Trophoblast cell (in vitro differentiated cells and primary cell): ENCODE data around the gene FLYWCH1.

Source experiments
- DNase-seq, 2 donors: peaks; one replicate each; pipeline ENCODE4 v3.0.0-alpha.2; 2016
- H2AFZ ChIP-seq: 2 replicates; pipeline ENCODE4 v1.6.1; 2013; ENCODE audit warnings: low read length, moderate library complexity, mild to moderate bottlenecking; ENCODE audit not compliant: insufficient read depth, poor library complexity
- H2AK5ac ChIP-seq: 2 replicates; pipeline ENCODE4 v1.6.1; 2013; ENCODE audit warnings: mild to moderate bottlenecking, low read length
- H2BK120ac ChIP-seq: 2 replicates; pipeline ENCODE4 v1.6.1; 2013; ENCODE audit warnings: low read length, mild to moderate bottlenecking, moderate library complexity; ENCODE audit not compliant: insufficient read depth, poor library complexity
- H2BK12ac ChIP-seq: 2 replicates; pipeline ENCODE4 v1.6.1; 2013; ENCODE audit warnings: mild to moderate bottlenecking, low read length, moderate library complexity
- H2BK5ac ChIP-seq: 2 replicates; pipeline ENCODE4 v1.6.1; 2013; ENCODE audit warnings: low read length, low read depth, moderate library complexity, mild to moderate bottlenecking; ENCODE audit not compliant: poor library complexity
- H3K14ac ChIP-seq: 2 replicates; pipeline ENCODE4 v1.6.1; 2013; ENCODE audit warnings: mild to moderate bottlenecking, low read length
- H3K18ac ChIP-seq: 2 replicates; pipeline ENCODE4 v1.6.1; 2013; ENCODE audit warnings: mild to moderate bottlenecking, low read length
- H3K23ac ChIP-seq: 2 replicates; pipeline ENCODE4 v1.6.1; 2013; ENCODE audit warnings: low read length
- H3K27ac ChIP-seq: 2 replicates; pipeline ENCODE4 v1.5.1; 2013; ENCODE audit warnings: low read depth, mild to moderate bottlenecking, inconsistent platforms, low read length, moderate library complexity
- H3K27me3 ChIP-seq: 2 replicates; pipeline ENCODE4 v1.6.1; 2013; ENCODE audit warnings: inconsistent platforms, mild to moderate bottlenecking, low read length, moderate library complexity; ENCODE audit not compliant: insufficient read depth
- H3K36me3 ChIP-seq, 2 experiments: 1 replicate in 1 of 2; 2 replicates in 1 of 2; pipeline ENCODE4 v1.6.1; 2013; ENCODE audit warnings: low read length in 2 of 2, mild to moderate bottlenecking in 2 of 2, moderate library complexity in 1 of 2; ENCODE audit not compliant: insufficient read depth in 2 of 2, control insufficient read depth in 1 of 2
- H3K4ac ChIP-seq: 2 replicates; pipeline ENCODE4 v1.6.1; 2013; ENCODE audit warnings: low read depth, mild to moderate bottlenecking, low read length, moderate library complexity
- H3K4me1 ChIP-seq, 2 experiments: 1 replicate in 1 of 2; 2 replicates in 1 of 2; pipeline ENCODE4 v1.6.1; 2013; ENCODE audit warnings: low read length in 2 of 2, mild to moderate bottlenecking in 2 of 2, moderate library complexity in 1 of 2; ENCODE audit not compliant: insufficient read depth in 2 of 2, control insufficient read depth in 1 of 2
- H3K4me2 ChIP-seq: 2 replicates; pipeline ENCODE4 v1.6.1; 2013; ENCODE audit warnings: inconsistent platforms, mild to moderate bottlenecking, low read length, moderate library complexity
- H3K4me3 ChIP-seq: 2 replicates; pipeline ENCODE4 v1.5.1; 2013; ENCODE audit warnings: mild to moderate bottlenecking, low read depth, low read length, inconsistent platforms
- H3K79me1 ChIP-seq: one replicate; pipeline ENCODE4 v1.6.1; 2013; ENCODE audit warnings: low read length
- H3K79me2 ChIP-seq: 2 replicates; pipeline ENCODE4 v1.6.1; 2013; ENCODE audit warnings: low read length, mild to moderate bottlenecking; ENCODE audit not compliant: control insufficient read depth, insufficient read depth, poor library complexity
- H3K9ac ChIP-seq: 2 replicates; pipeline ENCODE4 v1.6.1; 2013; ENCODE audit warnings: mild to moderate bottlenecking, low read length
- H3K9me3 ChIP-seq: 2 replicates; pipeline ENCODE4 v1.6.1; 2013; ENCODE audit warnings: low read depth, mild to moderate bottlenecking, control low read depth, inconsistent platforms, low read length; ENCODE audit not compliant: insufficient read depth
- H4K12ac ChIP-seq: 2 replicates; pipeline ENCODE4 v1.6.1; 2013; ENCODE audit warnings: low read depth, mild to moderate bottlenecking, low read length, moderate library complexity
- H4K8ac ChIP-seq: 2 replicates; pipeline ENCODE4 v1.6.1; 2013; ENCODE audit warnings: low read depth, mild to moderate bottlenecking, low read length, moderate library complexity
- H4K91ac ChIP-seq: one replicate; pipeline ENCODE4 v1.6.1; 2013; ENCODE audit warnings: low read depth, mild to moderate bottlenecking, low read length, moderate library complexity
- WGBS: extraction: QIAGEN DNeasy Blood & Tissue Kit; methylation state at CpG from one replicate; pipeline ENCODE4 v1.1.7; 2013; ENCODE audit warnings: missing lambda C conversion rate; ENCODE audit not compliant: insufficient read length, insufficient coverage; ENCODE audit errors: extremely low coverage; 5-methylcytosine and 5-hydroxymethylcytosine counted together

FLYWCH1 gene

DNA sequence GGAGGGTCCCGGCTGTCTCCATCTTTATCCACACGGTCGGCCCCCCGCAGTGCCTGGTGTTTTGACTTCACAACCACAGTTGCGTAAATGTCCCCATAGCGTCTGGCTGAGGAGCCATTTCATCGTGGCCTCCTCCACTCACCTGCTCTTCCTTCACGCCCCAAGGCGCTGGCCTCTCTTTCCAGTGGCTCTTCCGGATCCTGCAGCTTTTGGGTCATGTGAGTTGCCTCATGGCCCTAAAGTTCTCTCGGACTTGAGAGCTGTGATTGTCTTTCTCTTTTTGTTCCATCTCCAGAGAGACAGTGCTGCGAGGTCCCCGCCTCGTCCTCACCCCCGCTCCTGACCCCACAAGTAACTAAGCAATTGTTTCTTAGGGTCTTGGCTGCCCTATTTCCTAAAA, 22.7 kb downstream of the FLYWCH1 start:
- DNase-seq, result no peak
- Histone ChIP-seq H2AK5ac (no peak overlapping the region), H3K27me3 (no peaks in the 10 kb centered on the region), H4K91ac (no peak overlapping the region), H3K79me2 (no peaks in the 10 kb centered on the region), H3K18ac (no peak overlapping the region), H2AFZ (no peak overlapping the region), H2BK5ac (no peak overlapping the region), H3K4ac (no peak overlapping the region), H3K27ac (no peak overlapping the region), H3K9me3 (no peaks in the 10 kb centered on the region), H3K79me1 (no peaks in the 10 kb centered on the region), H3K9ac (no peak overlapping the region), H4K12ac (no peak overlapping the region), H4K8ac (no peak overlapping the region), H3K23ac (no peak overlapping the region), H2BK12ac (no peak overlapping the region), H3K36me3 (peaks cover 43 to 54% of the 10 kb centered on the region in 2 experiments), H3K4me3 (no peak overlapping the region), H3K4me1 (no peaks in the 10 kb centered on the region), H3K4me2 (no peak overlapping the region), H2BK120ac (no peak overlapping the region), H3K14ac (no peak overlapping the region)
- no CpG with 5 or more reads among the region's 15 CpGs for WGBS

DNA sequence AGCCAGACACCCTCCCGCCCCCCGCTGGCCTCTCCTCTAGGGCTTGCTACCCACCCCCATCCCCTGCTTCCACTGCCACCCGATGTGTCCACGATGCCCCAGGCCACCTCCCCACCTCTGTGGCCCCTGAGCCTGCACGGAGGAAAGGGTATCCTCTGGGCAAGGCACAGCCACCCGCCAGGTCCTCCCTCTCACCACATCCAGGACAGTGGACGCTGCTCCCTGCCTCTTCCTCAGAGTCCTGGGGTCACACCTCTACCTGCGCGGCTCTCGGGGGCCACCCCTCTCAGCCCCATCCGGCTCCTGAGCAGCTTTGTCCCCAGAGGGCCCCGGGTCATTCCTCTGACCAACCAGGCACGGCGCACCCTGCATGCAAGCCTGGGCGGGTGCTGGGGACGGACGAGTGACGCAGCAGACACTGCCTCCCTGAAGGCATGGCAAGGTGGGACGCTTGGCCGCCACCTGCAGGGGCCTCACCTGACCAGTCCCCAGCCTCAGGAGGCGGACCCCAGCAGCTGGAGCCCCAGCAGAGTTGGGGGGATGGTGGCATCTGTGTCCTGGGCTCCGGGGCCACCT, 24.8 kb downstream of the FLYWCH1 start:
- H3K4me2 ChIP-seq, result no peak overlapping the region
- no peak overlapping the region for H3K23ac ChIP-seq
- H3K27ac ChIP-seq, result no peak overlapping the region
- H3K18ac ChIP-seq, result no peak overlapping the region
- H3K9me3 ChIP-seq, result no peaks in the 10 kb centered on the region
- no peak overlapping the region for H3K4me3 ChIP-seq
- WGBS, result no CpG with 5 or more reads among the region's 22 CpGs
- peaks cover 42 to 47% of the 10 kb centered on the region in 2 experiments for H3K36me3 ChIP-seq
- H3K4ac ChIP-seq, result no peak overlapping the region
- H3K14ac ChIP-seq, result no peak overlapping the region
- no peaks in the 10 kb centered on the region for H3K27me3 ChIP-seq
- no peak overlapping the region for H4K91ac ChIP-seq
- H4K8ac ChIP-seq, result no peak overlapping the region
- no peaks in the 10 kb centered on the region for H3K79me1 ChIP-seq
- H2BK5ac ChIP-seq, result no peak overlapping the region
- no peaks in the 10 kb centered on the region for H3K4me1 ChIP-seq
- DNase-seq, result no peak
- H4K12ac ChIP-seq, result no peak overlapping the region
- H3K79me2 ChIP-seq, result no peaks in the 10 kb centered on the region
- no peak overlapping the region for H2BK12ac ChIP-seq
- H2AK5ac ChIP-seq, result no peak overlapping the region
- H2AFZ ChIP-seq, result no peak overlapping the region
- H2BK120ac ChIP-seq, result no peak overlapping the region
- no peak overlapping the region for H3K9ac ChIP-seq

DNA sequence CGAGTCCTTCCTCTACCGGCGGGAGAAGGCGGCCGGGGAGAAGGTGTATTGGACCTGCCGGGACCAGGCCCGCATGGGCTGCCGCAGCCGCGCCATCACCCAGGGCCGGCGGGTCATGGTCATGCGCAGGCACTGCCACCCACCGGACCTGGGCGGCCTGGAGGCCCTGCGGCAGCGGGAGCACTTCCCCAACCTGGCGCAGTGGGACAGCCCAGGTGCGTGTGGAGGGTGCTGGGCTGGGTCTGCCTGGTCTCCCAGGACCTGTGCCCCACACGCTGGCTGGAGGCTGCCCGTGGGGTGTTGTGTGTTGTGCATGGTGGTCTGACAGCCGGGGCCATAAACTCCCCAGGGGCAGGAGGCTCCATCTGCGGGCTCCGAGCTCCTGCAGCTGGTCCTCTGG, 25.4 kb downstream of the FLYWCH1 start:
- Histone ChIP-seq H3K9me3 (no peaks in the 10 kb centered on the region), H3K4me2 (no peak overlapping the region), H3K79me1 (no peaks in the 10 kb centered on the region)

DNA sequence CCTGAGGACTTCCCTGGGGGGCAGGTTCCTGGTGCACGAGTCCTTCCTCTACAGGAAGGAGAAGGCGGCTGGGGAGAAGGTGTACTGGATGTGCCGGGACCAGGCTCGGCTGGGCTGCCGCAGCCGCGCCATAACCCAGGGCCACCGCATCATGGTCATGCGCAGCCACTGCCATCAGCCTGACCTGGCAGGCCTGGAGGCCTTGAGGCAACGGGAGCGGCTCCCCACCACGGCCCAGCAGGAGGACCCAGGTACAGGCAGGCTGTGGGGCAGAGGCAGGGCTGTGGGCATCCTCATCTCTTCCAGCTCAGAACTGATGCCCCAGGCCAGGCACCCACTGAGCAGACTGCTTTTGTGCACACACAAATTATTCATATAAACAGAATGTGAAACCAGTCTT, 26.5 kb downstream of the FLYWCH1 start:
- no peak for DNase-seq
- Histone ChIP-seq H2AFZ (no peak overlapping the region), H4K8ac (no peak overlapping the region), H2BK12ac (no peak overlapping the region), H3K4ac (no peak overlapping the region), H3K27me3 (no peaks in the 10 kb centered on the region), H3K23ac (no peak overlapping the region), H4K91ac (no peak overlapping the region), H3K4me3 (no peak overlapping the region), H3K4me2 (no peak overlapping the region), H3K9ac (no peak overlapping the region), H2BK120ac (no peak overlapping the region), H3K27ac (no peak overlapping the region), H2BK5ac (no peak overlapping the region), H2AK5ac (no peak overlapping the region), H3K79me1 (no peaks in the 10 kb centered on the region), H3K79me2 (no peaks in the 10 kb centered on the region), H3K4me1 (no peaks in the 10 kb centered on the region), H4K12ac (no peak overlapping the region), H3K14ac (no peak overlapping the region), H3K9me3 (no peaks in the 10 kb centered on the region), H3K36me3 (peaks cover 42 to 48% of the 10 kb centered on the region in 2 experiments), H3K18ac (no peak overlapping the region)
- no CpG with 5 or more reads among the region's 12 CpGs for WGBS

More for the DNA sequence above, 25.4 kb downstream of the FLYWCH1 start:
- peaks cover 43 to 47% of the 10 kb centered on the region in 2 experiments for H3K36me3 ChIP-seq
- H3K23ac ChIP-seq, result no peak overlapping the region
- WGBS, result no CpG with 5 or more reads among the region's 24 CpGs
- no peak overlapping the region for H2BK5ac ChIP-seq
- no peak overlapping the region for H2BK120ac ChIP-seq
- no peak overlapping the region for H2BK12ac ChIP-seq
- H3K79me2 ChIP-seq, result no peaks in the 10 kb centered on the region
- no peak overlapping the region for H4K12ac ChIP-seq
- H3K4ac ChIP-seq, result no peak overlapping the region
- H3K27me3 ChIP-seq, result no peaks in the 10 kb centered on the region
- H3K4me1 ChIP-seq, result no peaks in the 10 kb centered on the region
- no peak overlapping the region for H2AFZ ChIP-seq
- no peak for DNase-seq
- no peak overlapping the region for H4K91ac ChIP-seq
- H4K8ac ChIP-seq, result no peak overlapping the region
- no peak overlapping the region for H2AK5ac ChIP-seq
- H3K18ac ChIP-seq, result no peak overlapping the region
- no peak overlapping the region for H3K27ac ChIP-seq
- H3K14ac ChIP-seq, result no peak overlapping the region
- no peak overlapping the region for H3K9ac ChIP-seq
- no peak overlapping the region for H3K4me3 ChIP-seq
